Sigmoid colon (tissue), 3 donors: ENCODE results near the gene COPS3.

Experiments used
- POLR2A ChIP-seq, 2 donors: fragments of 450-650 bp; IDR thresholded peaks; one replicate each; pipeline ENCODE4 v1.6.1; 2016; ENCODE audit warnings: antibody characterized with exemption in 2 of 2, mild to moderate bottlenecking in 2 of 2, moderate library complexity in 2 of 2
- TF ChIP-seq, protein P1 (sequence below), 4 experiments: fragments of 450-650 bp in 3 of 4; fragments of 200-600 bp in 1 of 4; IDR thresholded peaks; one replicate each; pipeline ENCODE4 v1.5.1; 2016 to 2019; ENCODE audit warnings: antibody characterized with exemption in 4 of 4, mild to moderate bottlenecking in 3 of 4, moderate library complexity in 2 of 4

DNA sequence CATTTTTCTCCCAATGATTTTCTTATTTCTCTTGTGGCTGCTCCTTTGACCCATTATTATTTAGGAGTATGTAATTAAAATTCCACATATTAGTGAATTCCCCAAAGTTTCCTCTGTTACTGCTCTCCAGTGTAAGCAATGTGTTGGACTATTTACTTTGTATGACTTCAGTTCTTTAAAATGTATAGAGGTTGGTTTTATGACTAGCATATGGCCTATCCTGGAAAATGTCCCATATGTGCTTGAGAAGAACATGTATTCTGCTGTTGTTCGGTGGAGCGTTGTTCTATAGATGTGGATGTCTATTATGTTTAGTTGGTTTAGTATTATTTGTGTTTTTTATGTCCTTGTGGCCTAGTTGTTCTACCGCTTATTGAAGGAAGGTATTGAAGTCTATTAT is 16.2 kb upstream of the COPS3 start:
- TF ChIP-seq, protein P1, sequence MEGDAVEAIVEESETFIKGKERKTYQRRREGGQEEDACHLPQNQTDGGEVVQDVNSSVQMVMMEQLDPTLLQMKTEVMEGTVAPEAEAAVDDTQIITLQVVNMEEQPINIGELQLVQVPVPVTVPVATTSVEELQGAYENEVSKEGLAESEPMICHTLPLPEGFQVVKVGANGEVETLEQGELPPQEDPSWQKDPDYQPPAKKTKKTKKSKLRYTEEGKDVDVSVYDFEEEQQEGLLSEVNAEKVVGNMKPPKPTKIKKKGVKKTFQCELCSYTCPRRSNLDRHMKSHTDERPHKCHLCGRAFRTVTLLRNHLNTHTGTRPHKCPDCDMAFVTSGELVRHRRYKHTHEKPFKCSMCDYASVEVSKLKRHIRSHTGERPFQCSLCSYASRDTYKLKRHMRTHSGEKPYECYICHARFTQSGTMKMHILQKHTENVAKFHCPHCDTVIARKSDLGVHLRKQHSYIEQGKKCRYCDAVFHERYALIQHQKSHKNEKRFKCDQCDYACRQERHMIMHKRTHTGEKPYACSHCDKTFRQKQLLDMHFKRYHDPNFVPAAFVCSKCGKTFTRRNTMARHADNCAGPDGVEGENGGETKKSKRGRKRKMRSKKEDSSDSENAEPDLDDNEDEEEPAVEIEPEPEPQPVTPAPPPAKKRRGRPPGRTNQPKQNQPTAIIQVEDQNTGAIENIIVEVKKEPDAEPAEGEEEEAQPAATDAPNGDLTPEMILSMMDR (IDR thresholded peaks at IDR 0.05), result no peak
- TF ChIP-seq POLR2A (IDR thresholded peaks at IDR 0.05), result no peak
